HG03045 (cell line): ENCODE measurements around the gene RBM33.

Source experiments
- ATAC-seq: cut with Tn5 transposase; IDR thresholded peaks from one replicate; pipeline ENCODE4 v1.9.1; 2021; ENCODE audit warnings: mild to moderate bottlenecking, moderate library complexity; ENCODE audit not compliant: unreplicated experiment

The RBM33 gene

GRCh38 chr7:155625557-155625956 lies 18.9 kb upstream of the RBM33 start:
- ATAC-seq = no peak

GRCh38 chr7:155629171-155629570 lies 15.3 kb upstream of the RBM33 start:
- ATAC-seq = no peak

- no peak for ATAC-seq
Observed at GRCh38 chr7:155631155-155631554, 13.3 kb upstream of the RBM33 start.

- no peak for ATAC-seq
Observed at GRCh38 chr7:155635817-155636216, 8.6 kb upstream of the RBM33 start.

- no peak for ATAC-seq
Observed at GRCh38 chr7:155637155-155637554, 7.3 kb upstream of the RBM33 start.

- ATAC-seq = no peak
Observed at GRCh38 chr7:155638366-155638765, 6.1 kb upstream of the RBM33 start.

GRCh38 chr7:155639958-155640520 lies 4.4 kb upstream of the RBM33 start:
- no peak for ATAC-seq

- no peak for ATAC-seq
Observed at GRCh38 chr7:155640629-155641028, 3.8 kb upstream of the RBM33 start.

- ATAC-seq = peak; percentile 16
Observed at GRCh38 chr7:155643804-155644177, 670 bp upstream of the RBM33 start.

- peak; percentile 43 for ATAC-seq
Observed at GRCh38 chr7:155644971-155645509, 579 bp downstream of the RBM33 start.

GRCh38 chr7:155645662-155646061 lies 1.2 kb downstream of the RBM33 start:
- ATAC-seq = no peak

- no peak for ATAC-seq
Observed at GRCh38 chr7:155646669-155647068, 2.2 kb downstream of the RBM33 start.

GRCh38 chr7:155647302-155647701 lies 2.8 kb downstream of the RBM33 start:
- no peak for ATAC-seq

- ATAC-seq = no peak
Observed at GRCh38 chr7:155647734-155648133, 3.3 kb downstream of the RBM33 start.

GRCh38 chr7:155648752-155649339 lies 4.4 kb downstream of the RBM33 start:
- ATAC-seq = no peak

GRCh38 chr7:155649588-155649987 lies 5.1 kb downstream of the RBM33 start:
- ATAC-seq = no peak

- no peak for ATAC-seq
Observed at GRCh38 chr7:155652156-155653114, 8.0 kb downstream of the RBM33 start.

GRCh38 chr7:155653803-155654202 lies 9.3 kb downstream of the RBM33 start:
- no peak for ATAC-seq

- ATAC-seq = no peak
Observed at GRCh38 chr7:155656891-155657290, 12.4 kb downstream of the RBM33 start.

GRCh38 chr7:155660059-155660757 lies 15.7 kb downstream of the RBM33 start:
- ATAC-seq = peak; percentile 79

- ATAC-seq = peak; percentile 62
Observed at GRCh38 chr7:155660758-155661093, 16.3 kb downstream of the RBM33 start.
